RCC 7860 (cell line): ENCODE measurements around the gene ROBO4.

Experiments used
- DNase-seq: peaks from one replicate; pipeline ENCODE4 v3.0.0-alpha.2; 2015; ENCODE audit warnings: low spot score
- FAIRE-seq: peaks from 2 replicates; lab custom pipeline; 2012; peaks lifted over from hg19 to GRCh38; lab: Jason Lieb, UNC

The ROBO4 gene

GRCh38 chr11:124890683-124891372 lies 6.8 kb downstream of the ROBO4 start:
- DNase-seq (no peak), FAIRE-seq (no peak)

GRCh38 chr11:124890151-124890550 lies 7.5 kb downstream of the ROBO4 start:
- no peak for DNase-seq

GRCh38 chr11:124889191-124890091 lies 8.2 kb downstream of the ROBO4 start:
- FAIRE-seq (no peak), DNase-seq (no peak)

More at GRCh38 chr11:124890151-124890550, 7.5 kb downstream of the ROBO4 start:
- no peak for FAIRE-seq

- no peak for FAIRE-seq
- DNase-seq: no peak
Observed at GRCh38 chr11:124887667-124888013, 10.0 kb downstream of the ROBO4 start.

- FAIRE-seq: no peak
- DNase-seq: no peak
Observed at GRCh38 chr11:124886978-124887666, 10.5 kb downstream of the ROBO4 start.

GRCh38 chr11:124886476-124886875 lies 11.2 kb downstream of the ROBO4 start:
- no peak for DNase-seq
- no peak for FAIRE-seq

GRCh38 chr11:124884869-124885479 lies 12.7 kb downstream of the ROBO4 start:
- no peak for FAIRE-seq
- DNase-seq: no peak

- DNase-seq: no peak
- FAIRE-seq: no peak
Observed at GRCh38 chr11:124884340-124884739, 13.3 kb downstream of the ROBO4 start.

GRCh38 chr11:124882339-124883071 lies 15.2 kb downstream of the ROBO4 start:
- DNase-seq (no peak), FAIRE-seq (no peak)

GRCh38 chr11:124880958-124881357 lies 16.7 kb downstream of the ROBO4 start:
- FAIRE-seq (no peak), DNase-seq (no peak)

GRCh38 chr11:124880290-124880611 lies 17.4 kb downstream of the ROBO4 start:
- FAIRE-seq (no peak), DNase-seq (no peak)

- no peak for FAIRE-seq
- DNase-seq: no peak
Observed at GRCh38 chr11:124879493-124880289, 18.0 kb downstream of the ROBO4 start.

- DNase-seq (no peak), FAIRE-seq (no peak)
Observed at GRCh38 chr11:124878759-124879492, 18.7 kb downstream of the ROBO4 start.

GRCh38 chr11:124877910-124878758 lies 19.5 kb downstream of the ROBO4 start:
- FAIRE-seq (no peak), DNase-seq (no peak)

GRCh38 chr11:124877631-124877909 lies 20.1 kb downstream of the ROBO4 start:
- FAIRE-seq (no peak), DNase-seq (no peak)

GRCh38 chr11:124876818-124877630 lies 20.6 kb downstream of the ROBO4 start:
- no peak for FAIRE-seq
- no peak for DNase-seq

GRCh38 chr11:124875943-124876817 lies 21.5 kb downstream of the ROBO4 start:
- FAIRE-seq (no peak), DNase-seq (peak; percentile 41)
